Large intestine (tissue), 3 donors: ENCODE measurements around the gene ZNG1A. TPM values are rescaled to one million over a fixed set of nuclear protein-coding genes. Genes with fewer than 3 reads are reported as not detected.
"Not testable (repeated sequence)": the region's sequence is repeated elsewhere in the genome, so short reads cannot be mapped to it uniquely, and the experiment has no call there.

Experiments
- DNase-seq, 2 donors: peaks; one replicate each; pipeline versions ENCODE4 v3.0.0 to v3.0.0-alpha.2; 2013
- H3K27ac ChIP-seq: one replicate; pipeline ENCODE4 v1.5.1; 2013; ENCODE audit warnings: low read length
- H3K27me3 ChIP-seq: 2 replicates; pipeline ENCODE4 v1.6.1; 2013; ENCODE audit warnings: low read length; ENCODE audit not compliant: control insufficient read depth, insufficient read depth
- H3K36me3 ChIP-seq: 2 replicates; pipeline ENCODE4 v1.6.1; 2013; ENCODE audit warnings: low read length; ENCODE audit not compliant: control insufficient read depth, insufficient read depth
- H3K4me1 ChIP-seq: one replicate; pipeline ENCODE4 v1.6.1; 2013; ENCODE audit warnings: low read length; ENCODE audit not compliant: control insufficient read depth, insufficient read depth
- H3K4me3 ChIP-seq: one replicate; pipeline ENCODE4 v1.5.1; 2013; ENCODE audit warnings: low read length
- H3K9me3 ChIP-seq: one replicate; pipeline ENCODE4 v1.6.1; 2013; ENCODE audit warnings: mild to moderate bottlenecking, low read depth, low read length, moderate library complexity; ENCODE audit not compliant: control insufficient read depth
- WGBS: methylation state at CpG from one replicate; pipeline ENCODE4 v1.1.5; 2013; ENCODE audit warnings: low lambda C conversion rate; ENCODE audit not compliant: insufficient coverage; 5-methylcytosine and 5-hydroxymethylcytosine counted together
- polyA plus RNA-seq: library from polyadenylated mRNA; unstranded; fragments of 120-200 nt; gene quantifications from one replicate; pipeline ENCODE4 v1.2.1, GENCODE V29; 2013

The ZNG1A gene
- polyA plus RNA-seq, 1 donor, result 50.7 TPM

DNA sequence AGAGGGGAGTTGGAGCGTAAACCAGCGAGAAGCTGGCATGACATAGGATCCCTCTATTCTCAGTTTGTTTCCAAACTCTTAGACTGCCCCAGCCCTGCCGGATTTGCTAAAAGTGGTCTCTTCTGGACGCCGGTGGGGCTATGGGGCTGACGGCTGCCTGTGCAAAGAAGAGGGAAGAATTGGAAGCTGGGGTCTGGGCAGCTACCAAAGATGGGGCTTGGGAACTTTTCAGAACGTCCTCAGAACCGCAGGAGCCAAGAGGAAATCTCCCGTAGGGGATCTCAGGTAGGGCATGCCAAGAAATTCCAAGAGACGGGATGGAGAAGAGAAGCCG is 63.8 kb downstream of the ZNG1A start:
- peak in 1 of 2 donors; percentile 34 for DNase-seq
- peaks cover 50% of the 10 kb centered on the region for H3K27me3 ChIP-seq
- not testable (repeated sequence) for H3K9me3 ChIP-seq, H3K4me1 ChIP-seq, H3K27ac ChIP-seq, H3K36me3 ChIP-seq, H3K4me3 ChIP-seq
- no CpG with 5 or more reads among the region's 11 CpGs for WGBS

DNA sequence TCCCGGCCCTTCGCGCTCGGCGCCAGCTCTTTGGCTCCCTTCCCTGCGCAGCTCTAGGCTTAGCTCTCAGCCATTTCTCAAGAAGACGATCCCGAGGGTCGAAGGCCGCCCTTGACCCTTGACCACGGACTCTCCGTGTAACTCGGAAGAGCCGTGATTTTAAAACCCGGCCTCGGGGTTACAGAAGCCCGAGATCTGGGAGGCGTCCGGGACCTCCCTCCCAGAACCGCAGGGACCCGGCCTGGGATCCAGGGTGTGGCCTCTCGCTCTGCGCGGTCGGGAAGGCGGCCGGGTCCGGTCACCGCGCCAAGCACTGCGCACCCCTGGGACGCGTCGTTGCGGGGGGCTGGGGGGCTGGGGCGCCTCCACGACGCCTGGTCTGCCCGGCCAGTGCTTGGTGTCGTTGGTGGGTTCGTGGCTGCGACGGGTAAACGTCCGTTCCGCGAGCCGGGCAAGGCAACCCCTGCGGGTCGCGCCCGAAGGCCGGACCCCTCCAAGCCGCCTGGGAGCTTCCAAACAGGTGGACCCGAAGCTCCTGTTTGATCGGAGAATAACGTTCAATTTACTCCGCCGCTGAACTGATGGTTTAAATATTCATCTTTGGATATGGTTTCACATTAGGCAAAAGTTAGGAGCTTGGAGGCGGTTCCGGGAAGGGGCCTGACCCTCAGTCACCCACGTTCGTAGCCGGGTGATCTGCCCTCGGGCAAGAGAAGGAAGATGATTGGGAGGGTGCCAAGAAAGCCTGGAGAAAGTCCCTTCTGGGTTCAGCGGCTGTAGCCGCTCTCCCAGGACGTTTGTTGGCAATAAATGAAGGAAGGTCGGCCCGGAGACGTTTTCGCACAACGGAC is 64.4 kb downstream of the ZNG1A start:
- 0% methylated on average over 6 of the region's 73 CpGs for WGBS
- not testable (repeated sequence) for H3K4me1 ChIP-seq, H3K36me3 ChIP-seq, H3K9me3 ChIP-seq, H3K27ac ChIP-seq
- peak in 1 of 2 donors; percentile 43 for DNase-seq
- H3K4me3 ChIP-seq, result peak overlapping the region; percentile 16
- H3K27me3 ChIP-seq, result peaks cover 50% of the 10 kb centered on the region

DNA sequence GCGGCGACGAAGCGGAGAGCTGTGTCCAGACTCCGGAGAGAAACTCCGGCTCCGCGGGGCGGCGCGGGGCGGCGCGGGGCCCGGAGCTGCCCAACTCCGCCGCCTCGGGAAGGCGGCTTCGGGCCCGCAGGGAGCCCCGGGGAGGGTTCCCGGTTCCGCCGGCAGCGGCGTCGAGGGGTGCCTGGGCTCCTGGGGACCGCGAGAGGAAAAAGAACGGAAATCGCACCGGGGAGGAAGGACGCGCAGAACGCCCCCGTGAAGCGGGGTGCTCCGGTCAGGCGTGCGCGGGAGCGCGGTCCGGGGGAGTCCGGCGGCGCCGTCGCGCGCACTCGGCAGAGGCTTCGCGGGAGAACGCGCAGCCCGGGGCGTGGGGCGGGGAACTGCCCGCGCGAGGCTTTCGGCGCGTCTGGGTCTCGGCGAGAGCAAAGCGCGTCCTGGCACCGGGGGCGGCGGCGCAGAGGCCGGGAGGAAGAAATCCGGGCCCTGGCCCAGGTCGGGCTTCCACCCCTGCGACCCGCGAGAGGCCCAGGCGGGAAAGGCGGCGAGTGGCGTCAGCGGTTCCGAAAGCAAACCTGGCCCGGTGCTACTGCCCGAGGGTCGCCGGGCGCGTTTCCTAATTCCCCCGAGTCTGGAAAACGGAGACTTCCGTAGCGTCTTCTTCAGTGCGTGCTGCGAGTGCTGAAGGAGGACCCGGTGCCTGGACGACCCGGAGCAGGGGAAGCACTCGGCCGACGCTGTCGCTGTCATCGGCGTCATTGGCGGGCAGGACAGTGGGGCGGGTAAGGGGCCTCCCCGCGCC is 65.2 kb downstream of the ZNG1A start:
- H3K27ac ChIP-seq, H3K36me3 ChIP-seq, H3K9me3 ChIP-seq, H3K4me1 ChIP-seq: not testable (repeated sequence)
- peak overlapping the region; percentile 16 for H3K4me3 ChIP-seq
- peaks cover 56% of the 10 kb centered on the region for H3K27me3 ChIP-seq
- no CpG with 5 or more reads among the region's 111 CpGs for WGBS
- DNase-seq, result peak in 1 of 2 donors; percentile 53

DNA sequence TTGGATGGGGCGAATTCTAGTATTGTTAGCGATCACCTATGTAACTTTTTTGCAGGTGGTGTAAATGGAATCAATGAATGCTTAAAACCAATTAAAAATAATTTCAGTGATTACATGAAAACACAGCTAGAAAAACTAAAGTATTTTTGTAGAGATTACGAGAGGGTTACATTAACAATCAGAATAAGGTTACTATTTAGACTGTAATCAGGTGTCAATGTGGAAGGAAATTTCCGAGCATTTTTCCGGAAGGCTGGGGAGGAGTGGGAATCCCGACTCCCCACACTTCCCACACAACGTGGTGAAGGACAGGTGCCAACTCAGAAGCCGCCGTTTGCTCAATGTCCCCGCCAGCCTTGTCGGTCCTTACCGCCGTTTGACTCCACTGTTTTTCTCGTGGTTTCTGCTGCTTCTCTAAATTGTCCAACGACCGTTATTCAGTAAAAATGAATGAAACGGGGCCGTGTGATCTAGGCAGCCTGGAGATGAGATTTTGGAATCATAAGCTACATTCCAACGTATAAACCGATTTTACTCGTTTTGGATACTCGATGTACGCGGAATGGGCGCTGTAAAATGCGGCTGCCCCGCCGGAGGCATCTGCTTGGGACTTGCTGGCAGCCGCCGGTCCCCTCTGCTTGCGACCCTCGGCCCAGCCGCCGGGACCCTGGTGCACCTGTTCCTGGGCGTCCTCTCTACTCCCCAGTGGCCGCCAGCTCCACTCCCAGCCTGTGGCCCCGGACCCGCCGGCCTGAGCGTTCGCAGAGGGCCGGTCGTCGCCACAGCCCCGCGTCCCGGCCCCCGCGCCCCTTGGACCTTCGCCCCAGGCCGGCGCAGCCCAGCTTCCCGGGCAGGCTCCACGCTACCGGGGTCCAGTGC is 66.0 kb downstream of the ZNG1A start:
- WGBS, result 25% methylated on average over 2 of the region's 55 CpGs
- H3K4me1 ChIP-seq, H3K4me3 ChIP-seq, H3K36me3 ChIP-seq, H3K27ac ChIP-seq, H3K9me3 ChIP-seq: not testable (repeated sequence)
- peaks cover 50% of the 10 kb centered on the region for H3K27me3 ChIP-seq
- peak in 1 of 2 donors; percentile 31 for DNase-seq

DNA sequence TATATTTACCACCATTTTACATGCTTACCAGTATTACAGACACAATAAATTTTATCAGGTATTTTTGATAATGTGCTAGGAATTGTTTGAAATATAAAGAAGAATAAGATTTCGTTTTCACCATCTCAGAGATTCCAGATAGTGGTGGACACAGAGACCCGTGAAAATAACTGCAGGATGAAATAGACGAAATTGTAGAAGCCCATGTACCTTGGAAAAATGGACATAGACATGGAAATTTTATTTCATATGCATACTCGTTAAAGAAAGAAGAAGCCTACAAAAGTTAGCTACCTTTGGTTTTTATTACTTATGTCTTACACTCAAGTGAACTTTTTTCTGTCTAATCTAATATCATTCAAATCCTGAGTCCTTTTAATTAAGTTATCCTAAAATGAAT is 68.2 kb downstream of the ZNG1A start:
- not testable (repeated sequence) for H3K36me3 ChIP-seq, DNase-seq
- no CpG with 5 or more reads among the region's 4 CpGs for WGBS

DNA sequence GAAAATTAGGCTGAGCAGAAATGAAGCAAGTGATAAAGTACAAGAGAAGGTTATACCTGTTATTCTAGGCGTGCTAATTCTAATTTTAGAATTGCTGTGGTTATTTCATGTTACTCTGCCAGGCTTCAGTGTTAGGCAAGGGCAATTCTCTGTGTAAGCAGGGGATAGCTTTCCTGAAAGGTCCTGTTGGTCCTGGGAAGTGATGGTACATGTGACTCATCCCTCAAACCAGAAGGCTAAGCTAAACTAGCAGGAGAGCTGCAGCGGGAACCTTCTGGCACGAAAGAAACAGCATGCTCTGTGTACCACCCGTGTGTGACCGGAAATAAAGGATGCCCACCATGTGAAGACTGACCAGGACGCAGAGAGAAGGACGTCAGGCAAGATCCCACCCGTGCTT is 69.3 kb downstream of the ZNG1A start:
- H3K4me1 ChIP-seq, H3K4me3 ChIP-seq, H3K27ac ChIP-seq, H3K36me3 ChIP-seq, H3K9me3 ChIP-seq, DNase-seq: not testable (repeated sequence)
- peaks cover 30% of the 10 kb centered on the region for H3K27me3 ChIP-seq
- no CpG with 5 or more reads among the region's 8 CpGs for WGBS

More for the DNA sequence above, 68.2 kb downstream of the ZNG1A start:
- not testable (repeated sequence) for H3K4me1 ChIP-seq, H3K9me3 ChIP-seq, H3K4me3 ChIP-seq, H3K27ac ChIP-seq
- H3K27me3 ChIP-seq, result peaks cover 37% of the 10 kb centered on the region

DNA sequence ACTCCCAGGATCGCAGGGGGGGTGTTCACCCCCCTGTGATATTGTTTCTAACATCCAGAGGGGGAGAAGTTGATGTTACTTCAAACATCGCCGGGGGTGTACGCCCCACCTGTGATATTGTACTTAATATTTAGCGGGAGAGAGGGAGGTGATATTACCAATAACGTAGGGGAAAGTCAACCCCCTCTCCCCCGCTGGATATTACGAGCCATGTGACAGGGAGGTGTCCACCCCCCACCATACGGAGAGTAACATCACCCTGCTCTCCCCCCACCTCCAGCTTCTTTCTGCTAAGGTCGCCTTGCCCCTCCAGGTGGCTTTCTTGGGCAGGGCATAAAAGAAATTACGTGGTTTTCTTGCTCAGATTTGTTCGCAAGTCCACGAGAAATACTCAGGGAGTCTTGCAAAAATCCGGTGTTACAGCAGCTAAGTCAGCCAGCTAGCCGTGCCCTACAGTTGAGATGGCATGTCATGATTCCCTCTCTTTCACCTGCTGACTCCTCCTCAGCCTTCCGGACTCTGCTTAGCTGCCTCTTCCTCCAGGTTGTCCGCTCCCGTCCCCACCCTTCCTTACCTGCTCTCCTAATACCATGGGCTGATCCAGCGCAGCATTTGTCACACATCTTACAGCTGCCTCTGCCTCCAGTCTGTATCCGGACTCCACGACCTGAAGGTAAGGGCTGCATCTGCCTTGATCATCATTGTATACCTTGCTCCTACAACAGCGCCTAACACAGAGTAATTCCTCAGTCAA is 69.9 kb downstream of the ZNG1A start:
- not testable (repeated sequence) for H3K27ac ChIP-seq, H3K4me1 ChIP-seq, H3K9me3 ChIP-seq, H3K4me3 ChIP-seq, H3K36me3 ChIP-seq, DNase-seq
- H3K27me3 ChIP-seq, result peaks cover 24% of the 10 kb centered on the region
- no CpG with 5 or more reads among the region's 22 CpGs for WGBS

DNA sequence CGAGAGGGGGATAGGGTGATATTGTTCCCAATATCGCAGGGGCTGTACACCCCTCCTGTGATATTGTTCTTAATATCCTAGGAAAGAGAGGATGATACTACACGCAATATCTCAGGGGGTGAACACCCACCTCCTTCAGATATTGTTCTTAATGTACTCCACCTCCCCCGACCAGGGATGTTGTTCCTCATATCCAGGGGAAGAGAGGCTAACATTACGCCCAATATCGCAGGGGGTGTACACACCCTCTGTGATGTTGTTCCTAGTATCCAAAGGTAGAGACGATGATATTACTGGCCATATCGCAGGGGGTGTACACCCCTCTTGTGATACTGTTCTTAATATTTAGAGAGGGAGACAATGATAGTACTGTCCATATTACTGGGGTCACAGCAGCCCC is 72.9 kb downstream of the ZNG1A start:
- no CpG with 5 or more reads among the region's 8 CpGs for WGBS
- H3K27ac ChIP-seq, H3K36me3 ChIP-seq, H3K4me1 ChIP-seq, H3K9me3 ChIP-seq, H3K4me3 ChIP-seq, DNase-seq: not testable (repeated sequence)
- peaks cover 10% of the 10 kb centered on the region for H3K27me3 ChIP-seq

DNA sequence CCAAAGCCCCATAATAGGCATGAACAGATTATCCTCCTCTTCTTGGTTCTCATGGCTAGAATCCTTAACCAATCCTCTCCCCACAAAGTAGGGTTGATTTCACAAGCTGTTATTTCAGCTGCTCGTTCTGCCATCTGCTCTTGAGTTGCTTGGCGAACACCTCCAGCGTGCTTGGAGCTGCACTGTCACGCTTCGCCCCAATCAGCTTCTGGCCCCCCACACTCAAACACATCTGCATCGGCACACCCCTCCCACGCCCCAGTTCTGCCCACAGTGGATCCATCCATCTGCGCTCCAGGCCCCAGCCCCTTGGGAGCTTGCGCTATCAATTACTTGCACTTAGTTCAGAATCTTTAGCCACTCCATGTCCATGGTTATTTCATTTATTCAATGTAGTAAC is 78.4 kb downstream of the ZNG1A start:
- H3K9me3 ChIP-seq, H3K36me3 ChIP-seq, H3K27ac ChIP-seq, H3K27me3 ChIP-seq, H3K4me1 ChIP-seq, DNase-seq, H3K4me3 ChIP-seq: not testable (repeated sequence)
- no CpG with 5 or more reads among the region's 9 CpGs for WGBS

DNA sequence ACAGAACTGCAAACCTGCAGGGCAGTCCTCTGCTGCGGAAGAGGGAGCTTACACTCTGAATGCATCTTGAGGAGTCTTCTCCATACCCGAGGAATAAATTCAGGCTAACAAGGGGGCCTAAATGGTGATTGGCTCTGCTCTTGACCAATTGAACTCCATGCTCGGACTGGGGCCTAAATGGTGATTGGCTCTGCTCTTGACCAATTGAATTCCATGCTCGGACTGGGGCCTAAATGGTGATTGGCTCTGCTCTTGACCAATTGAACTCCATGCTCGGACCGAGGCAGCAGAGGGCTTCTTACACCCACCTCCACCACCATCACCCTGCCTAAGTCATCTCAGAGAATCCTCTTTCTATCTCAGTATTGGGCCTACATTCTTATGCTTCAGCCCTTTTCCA is 79.0 kb downstream of the ZNG1A start:
- WGBS, result no CpG with 5 or more reads among the region's 6 CpGs
- not testable (repeated sequence) for H3K4me1 ChIP-seq, H3K36me3 ChIP-seq, H3K4me3 ChIP-seq, H3K9me3 ChIP-seq, H3K27me3 ChIP-seq, H3K27ac ChIP-seq, DNase-seq
